Glomerular endothelial cell (primary cell): ENCODE results near the gene BHLHE23. TPM values are rescaled to one million over a fixed set of nuclear protein-coding genes. Genes with fewer than 3 reads are reported as not detected.
"Not testable (repeated sequence)": the region's sequence is repeated elsewhere in the genome, so short reads cannot be mapped to it uniquely, and the experiment has no call there.

ENCODE experiments used
- DNase-seq: peaks from one replicate; pipeline ENCODE4 v3.0.0-alpha.2; 2011; ENCODE audit warnings: low read depth, low spot score; ENCODE audit errors: extremely low read depth
- total RNA-seq: library from RNA; depleted of rRNA; stranded (reverse); fragments of >200 nt; gene quantifications from 2 replicates; pipeline ENCODE4 v1.2.3, GENCODE V29; 2015

The BHLHE23 gene
- total RNA-seq, 1 donor from 2014 or later: not detected

GRCh38 chr20:62962891-62963613, 43.7 kb downstream of the BHLHE23 start:
- DNase-seq: no peak

- DNase-seq: no peak
Observed at GRCh38 chr20:62962221-62962879, 44.4 kb downstream of the BHLHE23 start.

- DNase-seq: no peak
Observed at GRCh38 chr20:62961799-62962198, 45.0 kb downstream of the BHLHE23 start.

- DNase-seq: no peak
Observed at GRCh38 chr20:62961310-62961783, 45.4 kb downstream of the BHLHE23 start.

GRCh38 chr20:62960446-62961309, 46.1 kb downstream of the BHLHE23 start:
- not testable (repeated sequence) for DNase-seq

GRCh38 chr20:62959998-62960436, 46.7 kb downstream of the BHLHE23 start:
- no peak for DNase-seq

GRCh38 chr20:62959101-62959971, 47.4 kb downstream of the BHLHE23 start:
- no peak for DNase-seq

- DNase-seq: no peak
Observed at GRCh38 chr20:62958388-62959100, 48.2 kb downstream of the BHLHE23 start.

- DNase-seq: no peak
Observed at GRCh38 chr20:62957136-62958117, 49.3 kb downstream of the BHLHE23 start.

- no peak for DNase-seq
Observed at GRCh38 chr20:62956387-62957135, 50.2 kb downstream of the BHLHE23 start.

Other genes with a start within 250 kb of the BHLHE23 start
- 15.9 and 19.4 TPM in 2 replicates for gene MRGBP, start 210.5 kb downstream of the BHLHE23 start, total RNA-seq
- gene OGFR, start 202.1 kb downstream of the BHLHE23 start, total RNA-seq: 72.3 and 79.7 TPM in 2 replicates
- gene COL9A3, start 189.9 kb downstream of the BHLHE23 start, total RNA-seq: 1.3 and 1.8 TPM in 2 replicates
- gene TCFL5, start 145.1 kb downstream of the BHLHE23 start, total RNA-seq: 12.1 and 17.4 TPM in 2 replicates
- 32.6 and 50.3 TPM in 2 replicates for gene DIDO1, start 80.5 kb downstream of the BHLHE23 start, total RNA-seq
- 28.6 and 32.3 TPM in 2 replicates for gene GID8, start 68.8 kb downstream of the BHLHE23 start, total RNA-seq
- 5.3 and 22.9 TPM in 2 replicates for gene SLC17A9, start 54.3 kb downstream of the BHLHE23 start, total RNA-seq
- gene YTHDF1, start 209.2 kb upstream of the BHLHE23 start, total RNA-seq: 27.8 and 44.0 TPM in 2 replicates
- gene BIRC7, start 228.9 kb upstream of the BHLHE23 start, total RNA-seq: 0.12 TPM in 1 of 2 replicates, not detected in the other
- 0.58 and 4.8 TPM in 2 replicates for gene NKAIN4, start 247.5 kb upstream of the BHLHE23 start, total RNA-seq